GM21619 (cell line): ENCODE data around the gene PARN.
A peak's percentile ranks its signal among the peaks of the same experiment; 100 is the strongest.
"Not testable (repeated sequence)": the region's sequence is repeated elsewhere in the genome, so short reads cannot be mapped to it uniquely, and the experiment has no call there.

Source experiments
- ATAC-seq: cut with Tn5 transposase; IDR thresholded peaks from one replicate; pipeline ENCODE4 v1.9.1; 2021; ENCODE audit not compliant: unreplicated experiment

Gene PARN

DNA sequence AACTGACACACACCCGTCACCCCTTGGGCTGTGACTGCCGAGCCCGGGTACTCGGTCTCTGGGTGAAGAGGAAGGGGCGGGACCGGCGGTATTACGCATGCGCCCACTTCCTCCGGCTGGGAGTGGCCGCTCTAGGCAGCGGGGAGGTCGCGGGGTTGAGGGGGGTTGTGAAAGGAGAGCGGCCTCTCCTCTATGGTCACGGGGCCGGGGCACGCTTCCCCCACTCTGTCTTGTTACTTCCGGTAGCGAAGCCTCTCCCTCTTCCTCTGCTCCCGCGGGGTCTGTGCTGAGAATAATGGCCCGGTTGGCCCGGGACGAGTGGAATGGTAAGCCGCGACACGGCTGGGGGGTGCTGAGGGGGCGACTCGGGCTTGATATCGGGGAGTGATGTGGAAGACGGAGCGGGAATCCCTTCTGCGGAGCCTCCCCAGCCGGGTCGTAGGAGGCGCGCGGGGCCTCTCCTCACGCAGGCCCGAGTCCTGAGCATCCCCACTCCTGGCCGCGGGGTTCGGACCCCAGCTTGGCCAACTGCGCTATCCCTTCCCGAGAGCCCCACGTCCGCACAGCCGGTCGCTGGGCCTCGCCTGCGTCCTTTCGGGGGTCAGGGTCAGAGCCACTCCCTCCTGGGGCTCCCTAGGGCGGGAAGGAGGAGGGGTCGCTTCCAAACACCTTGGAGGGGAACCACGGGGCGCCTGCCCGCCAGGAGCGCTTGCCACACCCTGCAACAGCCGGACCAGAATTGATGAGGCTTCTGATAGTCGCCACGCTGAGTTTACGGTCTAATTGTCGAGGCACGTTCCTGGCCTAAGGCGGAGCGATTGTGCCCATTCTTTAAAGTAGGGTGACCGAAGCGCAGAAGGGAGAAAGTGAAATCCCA lies 2.9 kb upstream of the PARN start, which contains the start of gene BFAR:
Gene BFAR (plus strand): TSS at position 259 of the 877 bp plus-strand sequence. CDS start 11,396 bp downstream, outside the sequence.
- peak; percentile 79 for ATAC-seq

DNA sequence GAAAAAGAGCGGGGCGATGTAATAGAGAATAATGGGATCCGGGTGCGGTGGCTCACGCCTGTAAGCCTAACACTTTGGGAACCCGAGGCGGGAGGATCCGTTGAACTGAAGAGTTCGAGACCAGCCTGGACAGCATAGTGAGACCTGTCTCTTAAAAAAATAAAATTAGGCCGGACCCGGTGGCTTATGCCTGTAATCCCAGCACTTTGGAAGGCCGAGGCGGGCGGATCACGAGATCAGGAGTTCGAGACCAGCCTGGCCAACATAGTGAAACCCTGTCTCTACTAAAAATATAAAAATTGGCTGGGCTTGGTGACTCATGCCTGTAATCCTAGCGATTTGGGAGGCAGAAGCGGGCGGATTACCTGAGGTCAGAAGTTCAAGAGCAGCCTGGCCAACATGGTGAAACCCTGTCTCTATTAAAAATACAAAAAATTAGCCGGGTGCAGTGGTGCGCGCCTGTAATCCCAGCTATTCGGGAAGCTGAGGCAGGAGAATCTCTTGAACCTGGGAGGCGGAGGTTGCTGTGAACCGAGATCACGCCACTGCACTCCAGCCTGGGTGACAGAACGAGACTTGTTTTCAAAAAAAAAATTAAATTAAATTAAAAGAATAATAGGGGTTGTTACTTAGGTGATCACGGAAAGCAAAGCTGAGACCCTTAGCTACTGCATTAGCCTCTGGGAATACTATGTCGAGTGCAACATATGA lies 715 bp upstream of the PARN start:
- ATAC-seq: not testable (repeated sequence)

GRCh38 chr16:14629612-14629918 lies 495 bp downstream of the PARN start:
- peak; percentile 10 for ATAC-seq

DNA sequence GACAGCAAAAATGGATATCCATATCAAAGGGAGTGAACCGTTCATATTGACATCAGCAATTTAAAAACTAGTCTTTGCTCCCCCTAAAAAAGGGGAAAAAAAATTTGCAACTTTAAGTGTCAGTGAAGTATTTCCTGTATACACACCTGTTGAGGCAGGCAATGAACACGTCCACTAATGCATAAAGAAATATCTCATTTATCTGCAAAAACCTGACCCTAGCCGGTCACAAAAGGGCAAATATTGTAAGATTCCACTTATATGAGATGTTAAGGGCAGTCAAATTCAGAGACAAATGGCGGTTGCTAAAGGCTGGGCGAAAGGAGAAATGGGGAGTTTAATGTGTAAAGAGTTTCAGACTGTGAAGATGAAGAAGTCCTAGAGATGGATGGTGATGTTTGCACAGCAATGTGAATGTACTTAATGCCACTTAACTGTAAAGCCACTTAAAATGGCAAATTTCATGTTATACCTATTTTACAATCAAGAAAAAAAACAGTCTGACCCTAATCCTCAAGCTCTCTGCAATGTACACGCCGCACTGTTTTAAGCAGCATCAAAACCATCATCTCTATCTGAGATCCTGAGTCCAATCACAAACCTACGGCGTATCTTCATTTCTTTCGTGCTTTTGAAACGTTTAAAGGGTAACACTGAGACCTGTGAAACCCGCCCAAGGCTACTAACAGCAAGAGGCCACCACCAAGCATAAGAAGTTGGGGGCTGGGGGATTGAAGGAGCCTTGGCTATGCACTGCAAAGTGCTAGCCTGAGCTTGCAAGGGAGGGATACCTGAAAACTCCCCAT lies 1.1 kb downstream of the PARN start:
- ATAC-seq: no peak

DNA sequence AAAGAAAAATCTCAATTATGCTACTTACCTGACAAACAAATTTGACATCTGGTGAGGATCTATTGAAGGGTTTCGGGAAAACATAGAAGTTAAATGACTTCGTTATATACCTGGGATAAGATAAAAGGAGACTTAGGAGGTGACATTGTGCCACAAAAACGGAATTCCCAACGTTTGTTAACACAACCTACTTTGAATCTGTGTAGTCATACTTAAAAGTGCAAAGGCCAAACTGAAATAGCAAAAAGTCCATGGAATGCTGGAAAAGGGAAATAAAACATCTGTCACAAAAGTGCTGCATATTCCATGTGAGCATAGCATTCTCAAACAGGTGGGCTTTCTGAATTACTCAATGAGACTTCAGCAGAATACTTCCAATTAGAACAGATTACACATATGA lies 3.0 kb downstream of the PARN start:
- no peak for ATAC-seq

- no peak for ATAC-seq
Measured at GRCh38 chr16:14618566-14618965, 11.5 kb downstream of the PARN start.

DNA sequence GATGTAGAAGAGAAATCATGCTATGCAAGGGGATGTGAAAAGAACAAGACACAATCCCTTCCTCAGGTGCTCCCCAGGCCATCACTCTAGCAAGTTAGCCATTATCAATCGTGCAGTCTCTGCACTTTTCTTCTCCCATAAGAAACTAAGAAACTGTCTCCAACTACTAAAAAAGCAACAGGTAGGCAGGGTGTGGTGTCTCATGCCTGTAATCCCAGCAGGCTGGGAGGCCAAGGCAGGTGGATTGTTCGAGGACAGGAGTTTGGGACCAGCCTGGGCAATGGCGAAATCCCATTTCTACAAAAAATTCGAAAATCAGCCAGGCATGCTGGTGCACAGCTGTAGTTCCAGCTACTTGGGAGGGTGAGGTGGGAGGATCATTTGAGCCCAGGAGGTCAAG lies 13.8 kb downstream of the PARN start:
- ATAC-seq: no peak

DNA sequence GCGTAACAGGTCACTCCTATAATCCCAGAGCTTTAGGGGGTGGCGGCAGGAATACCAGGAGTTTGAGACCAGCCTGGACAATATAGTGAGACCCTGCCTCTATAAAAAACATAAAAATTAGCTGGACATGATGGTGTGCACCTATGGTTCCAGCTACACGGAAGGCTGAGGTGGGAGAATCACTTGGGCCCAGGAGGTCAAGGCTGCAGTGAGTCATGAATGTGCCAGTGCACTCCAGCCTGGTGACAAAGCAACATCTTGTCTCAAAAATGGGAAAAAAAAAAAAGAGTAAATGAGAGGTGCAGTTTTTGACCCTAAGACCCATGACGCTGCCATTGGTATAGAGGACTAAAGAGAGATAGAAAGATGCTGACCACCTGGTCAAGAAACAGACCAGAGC lies 16.1 kb downstream of the PARN start:
- no peak for ATAC-seq

- no peak for ATAC-seq
Measured at GRCh38 chr16:14611660-14612059, 18.4 kb downstream of the PARN start.

- no peak for ATAC-seq
Measured at GRCh38 chr16:14609716-14610115, 20.3 kb downstream of the PARN start.

GRCh38 chr16:14608604-14609003 lies 21.5 kb downstream of the PARN start:
- ATAC-seq: peak; percentile 12

GRCh38 chr16:14608111-14608566 lies 21.9 kb downstream of the PARN start:
- ATAC-seq: peak; percentile 47

DNA sequence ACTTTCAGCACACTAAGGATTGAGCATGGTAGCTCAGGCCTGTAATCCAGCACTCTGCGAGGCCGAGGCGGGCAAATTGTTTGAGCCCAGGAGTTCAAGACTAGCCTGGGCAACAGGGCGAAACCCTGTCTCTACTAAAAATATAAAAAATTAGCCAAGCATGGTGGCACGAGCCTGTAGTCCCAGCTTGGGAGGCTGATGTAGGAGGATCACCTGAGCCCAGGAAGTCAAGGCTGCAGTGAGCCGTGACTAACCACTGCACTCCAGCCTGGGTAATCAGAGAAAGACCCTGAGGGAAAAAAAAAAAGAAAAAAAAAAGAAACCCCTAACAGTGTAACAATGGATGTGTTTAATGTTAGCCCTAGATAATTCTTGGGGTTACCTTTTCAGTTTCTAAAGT lies 24.0 kb downstream of the PARN start:
- ATAC-seq: peak; percentile 43

GRCh38 chr16:14602443-14602963 lies 27.6 kb downstream of the PARN start:
- ATAC-seq: no peak

GRCh38 chr16:14600164-14600563 lies 29.9 kb downstream of the PARN start:
- ATAC-seq: no peak

GRCh38 chr16:14586637-14587305 lies 43.3 kb downstream of the PARN start:
- ATAC-seq: no peak

DNA sequence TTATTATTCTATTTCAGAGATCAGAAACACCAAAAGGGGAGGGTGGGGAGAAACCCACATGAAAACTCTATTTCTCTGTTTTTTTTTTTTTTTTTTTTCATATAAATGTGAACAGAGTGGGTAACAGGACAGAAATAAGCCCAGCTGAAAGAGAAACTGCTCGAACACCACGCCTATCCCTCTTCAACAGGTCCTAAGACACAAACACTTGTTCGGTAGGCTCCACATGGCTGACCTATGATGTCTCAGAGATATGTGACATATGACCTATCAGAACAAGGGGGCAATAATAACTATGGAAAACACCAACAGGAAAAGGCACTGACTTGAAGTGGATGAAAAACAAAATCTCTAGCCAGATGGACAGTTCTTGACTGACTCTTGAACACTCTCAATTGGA lies 44.8 kb downstream of the PARN start:
- ATAC-seq: no peak

DNA sequence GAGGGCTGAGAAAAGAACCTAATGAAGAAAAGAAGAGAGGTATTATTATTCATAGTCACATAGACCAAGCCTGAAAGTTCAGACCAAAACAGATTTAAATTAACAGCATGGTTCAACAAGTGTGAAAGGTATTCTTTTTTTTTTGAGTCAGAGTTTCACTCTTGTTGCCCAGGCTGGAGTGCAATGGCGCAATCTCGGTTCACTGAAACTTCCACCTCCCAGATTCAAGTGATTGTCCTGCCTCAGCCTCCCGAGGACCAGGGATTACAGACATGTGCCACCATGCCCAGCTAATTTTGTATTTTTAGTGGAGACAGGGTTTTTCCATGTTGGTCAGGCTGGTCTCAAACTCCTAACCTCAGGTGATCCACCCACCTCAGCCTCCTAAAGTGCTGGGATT lies 49.1 kb downstream of the PARN start:
- not testable (repeated sequence) for ATAC-seq

- no peak for ATAC-seq
Measured at GRCh38 chr16:14579266-14579665, 50.8 kb downstream of the PARN start.

GRCh38 chr16:14576532-14576931 lies 53.5 kb downstream of the PARN start:
- ATAC-seq: no peak

DNA sequence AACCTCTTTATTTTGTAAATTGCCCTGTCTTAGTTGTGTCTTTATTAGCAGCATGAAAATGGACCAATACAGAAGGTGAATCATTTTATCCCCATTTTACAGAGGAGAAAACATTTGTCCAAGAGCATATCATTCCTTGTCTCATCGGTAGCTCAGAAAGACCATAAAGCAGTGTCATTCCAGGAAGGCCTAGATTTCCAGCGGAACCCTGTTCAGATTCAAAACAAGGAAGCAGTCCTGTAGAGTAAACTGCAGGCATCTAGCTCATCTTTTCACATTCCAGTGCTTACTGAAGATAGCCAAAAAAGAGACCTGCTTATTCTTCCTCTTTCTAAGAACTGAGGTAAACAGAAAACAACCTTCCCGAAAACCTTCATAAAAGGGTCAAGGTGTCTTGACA lies 54.0 kb downstream of the PARN start:
- ATAC-seq: no peak
